ENCODE measurements around the gene HYI.
A peak's percentile ranks its signal among the peaks of the same experiment; 100 is the strongest.
"Not testable (repeated sequence)": the region's sequence is repeated elsewhere in the genome, so short reads cannot be mapped to it uniquely, and the experiment has no call there.

Gene HYI

GRCh38 chr1:43453442-43454269 lies at the start of gene HYI:
TSS of gene HYI (minus strand) at chr1:43453931. CDS start at chr1:43453793, 138 bp downstream.
- DNase-seq = peak; percentile 7

GRCh38 chr1:43501806-43502205 lies 48.1 kb upstream of the HYI start:
- DNase-seq = not testable (repeated sequence)

- no peak for DNase-seq
Measured at GRCh38 chr1:43499898-43500297, 46.2 kb upstream of the HYI start.

- DNase-seq = no peak
Measured at GRCh38 chr1:43495204-43495603, 41.5 kb upstream of the HYI start.

GRCh38 chr1:43493661-43494450 lies 40.1 kb upstream of the HYI start:
- no peak for DNase-seq

GRCh38 chr1:43492826-43493225 lies 39.1 kb upstream of the HYI start:
- no peak for DNase-seq

- DNase-seq = no peak
Measured at GRCh38 chr1:43491061-43491460, 37.3 kb upstream of the HYI start.

GRCh38 chr1:43488165-43488564 lies 34.4 kb upstream of the HYI start:
- no peak for DNase-seq

- DNase-seq = no peak
Measured at GRCh38 chr1:43484367-43484766, 30.6 kb upstream of the HYI start.

- DNase-seq = no peak
Measured at GRCh38 chr1:43482215-43482614, 28.5 kb upstream of the HYI start.

- no peak for DNase-seq
Measured at GRCh38 chr1:43481491-43481890, 27.8 kb upstream of the HYI start.

- DNase-seq = no peak
Measured at GRCh38 chr1:43479414-43479813, 25.7 kb upstream of the HYI start.

GRCh38 chr1:43477716-43478115 lies 24.0 kb upstream of the HYI start:
- DNase-seq = no peak

- DNase-seq = not testable (repeated sequence)
Measured at GRCh38 chr1:43475611-43476401, 22.1 kb upstream of the HYI start.

GRCh38 chr1:43473463-43473862 lies 19.7 kb upstream of the HYI start:
- DNase-seq = no peak

GRCh38 chr1:43472463-43473151 lies 18.9 kb upstream of the HYI start:
- DNase-seq = not testable (repeated sequence)

GRCh38 chr1:43472087-43472462 lies 18.3 kb upstream of the HYI start:
- no peak for DNase-seq

- no peak for DNase-seq
Measured at GRCh38 chr1:43469932-43470331, 16.2 kb upstream of the HYI start.

GRCh38 chr1:43468414-43468813 lies 14.7 kb upstream of the HYI start:
- DNase-seq = no peak

- DNase-seq = no peak
Measured at GRCh38 chr1:43466403-43466802, 12.7 kb upstream of the HYI start.

- DNase-seq = peak; percentile 14
Measured at GRCh38 chr1:43465505-43466067, 11.9 kb upstream of the HYI start.

Data from NCI-H1694 (cell line).